Measurements from ENCODE around the gene PGS1. TPM values are rescaled to one million over a fixed set of nuclear protein-coding genes. Genes with fewer than 3 reads are reported as not detected.

Gene PGS1
- total RNA-seq, 1 donor from 2014 or later = 37.9 TPM

GRCh38 chr17:78422872-78423588 is 44.6 kb downstream of the PGS1 start:
- no peak for DNase-seq (ENCODE audit: low read depth)

- no peak for DNase-seq (ENCODE audit: low read depth)
Measured at GRCh38 chr17:78423961-78424675, 45.7 kb downstream of the PGS1 start.

- no peak for DNase-seq (ENCODE audit: low read depth)
Measured at GRCh38 chr17:78425429-78425828, 47.0 kb downstream of the PGS1 start.

GRCh38 chr17:78426293-78426879 is 47.9 kb downstream of the PGS1 start:
- DNase-seq (ENCODE audit: low read depth) = no peak

- DNase-seq (ENCODE audit: low read depth) = no peak
Measured at GRCh38 chr17:78427140-78427539, 48.7 kb downstream of the PGS1 start.

GRCh38 chr17:78428025-78428575 is 49.7 kb downstream of the PGS1 start:
- no peak for DNase-seq (ENCODE audit: low read depth)

- DNase-seq (ENCODE audit: low read depth) = no peak
Measured at GRCh38 chr17:78428836-78429617, 50.6 kb downstream of the PGS1 start.

- no peak for DNase-seq (ENCODE audit: low read depth)
Measured at GRCh38 chr17:78429618-78429995, 51.2 kb downstream of the PGS1 start.

- DNase-seq (ENCODE audit: low read depth) = no peak
Measured at GRCh38 chr17:78430892-78431691, 52.6 kb downstream of the PGS1 start.

- DNase-seq (ENCODE audit: low read depth) = no peak
Measured at GRCh38 chr17:78431692-78431958, 53.2 kb downstream of the PGS1 start.

GRCh38 chr17:78432226-78433012 is 54.0 kb downstream of the PGS1 start:
- DNase-seq (ENCODE audit: low read depth) = no peak

- no peak for DNase-seq (ENCODE audit: low read depth)
Measured at GRCh38 chr17:78433013-78433727, 54.7 kb downstream of the PGS1 start.

- no peak for DNase-seq (ENCODE audit: low read depth)
Measured at GRCh38 chr17:78433780-78434335, 55.4 kb downstream of the PGS1 start.

- no peak for DNase-seq (ENCODE audit: low read depth)
Measured at GRCh38 chr17:78434455-78435329, 56.2 kb downstream of the PGS1 start.

GRCh38 chr17:78435330-78436005 is 57.0 kb downstream of the PGS1 start:
- no peak for DNase-seq (ENCODE audit: low read depth)

GRCh38 chr17:78437508-78438169 is 59.2 kb downstream of the PGS1 start:
- DNase-seq (ENCODE audit: low read depth) = no peak

- DNase-seq (ENCODE audit: low read depth) = no peak
Measured at GRCh38 chr17:78438271-78438691, 59.8 kb downstream of the PGS1 start.

Data from myocyte (in vitro differentiated cells).